Gastroesophageal sphincter (tissue), 4 donors: ENCODE results near the gene TMEM208. TPM values are rescaled to one million over a fixed set of nuclear protein-coding genes. Genes with fewer than 3 reads are reported as not detected.

Experiments used
- ATAC-seq: fragments of 150-250 bp; one replicate; pipeline ENCODE4 v1.9.1; 2016; ENCODE audit warnings: mild to moderate bottlenecking, moderate library complexity
- H3K27ac ChIP-seq, 4 donors: fragments of 200-600 bp; sonication (generic) in 3 of 4; 1 replicate in 3 of 4; 2 replicates in 1 of 4; pipeline ENCODE4 v1.5.1; 2016 to 2019
- H3K27me3 ChIP-seq: fragments of 200-600 bp; sonication (generic); one replicate; pipeline ENCODE4 v1.5.1; 2019
- H3K36me3 ChIP-seq, 2 donors: fragments of 200-600 bp; sonication (generic); one replicate each; pipeline ENCODE4 v1.5.1; 2019; ENCODE audit warnings: control low read depth in 1 of 2
- H3K4me1 ChIP-seq, 3 donors: fragments of 200-600 bp; sonication (generic); 1 replicate in 2 of 3; 2 replicates in 1 of 3; pipeline ENCODE4 v1.5.1; 2016 to 2019; ENCODE audit warnings: control low read depth in 2 of 3
- H3K4me3 ChIP-seq, 2 donors: fragments of 200-600 bp; sonication (generic); one replicate each; pipeline ENCODE4 v1.5.1; 2019; ENCODE audit warnings: mild to moderate bottlenecking in 1 of 2, moderate library complexity in 1 of 2
- H3K9me3 ChIP-seq, 3 donors: fragments of 200-600 bp; sonication (generic); one replicate each; pipeline ENCODE4 v1.5.1; 2017 to 2019; ENCODE audit warnings: control low read depth in 2 of 3
- CTCF ChIP-seq, 4 experiments: fragments of 200-600 bp in 2 of 4; fragments of 450-650 bp in 2 of 4; sonication (generic) in 1 of 4; IDR thresholded peaks; one replicate each; pipeline ENCODE4 v1.5.1; 2017 to 2019; ENCODE audit warnings: antibody characterized with exemption in 4 of 4, mild to moderate bottlenecking in 2 of 4, moderate library complexity in 2 of 4
- EP300 ChIP-seq: sonication (generic); formaldehyde crosslinking; IDR thresholded peaks from one replicate; pipeline ENCODE4 v1.6.1; 2017; ENCODE audit warnings: antibody characterized with exemption, mild to moderate bottlenecking
- POLR2A ChIP-seq, 2 donors: fragments of 450-650 bp; IDR thresholded peaks; one replicate each; pipeline ENCODE4 v1.6.1; 2017; ENCODE audit warnings: antibody characterized with exemption in 2 of 2, mild to moderate bottlenecking in 2 of 2, moderate library complexity in 1 of 2
- POLR2AphosphoS5 ChIP-seq: sonication (generic); formaldehyde crosslinking; IDR thresholded peaks from one replicate; pipeline ENCODE4 v1.6.1; 2017; ENCODE audit warnings: antibody characterized with exemption
- WGBS, 2 donors: methylation state at CpG; one replicate each; pipeline ENCODE4 v1.1.5; 2018; ENCODE audit warnings: low coverage in 1 of 2; 5-methylcytosine and 5-hydroxymethylcytosine counted together
- total RNA-seq, 4 donors: library from RNA; depleted of rRNA; stranded (reverse); fragments of >200 nt; gene quantifications; one replicate each; pipeline ENCODE4 v1.1.0, GENCODE V29; 2016

Gene TMEM208
- total RNA-seq, 4 donors from 2014 or later: 15.4 to 34.7 (median 30.7) TPM

- Histone ChIP-seq H3K36me3 (peaks cover 0 to 5% of the 10 kb centered on the region in 2 donors), H3K27me3 (no peaks in the 10 kb centered on the region), H3K9me3 (no peaks in the 10 kb centered on the region), H3K4me1 (peaks cover 0 to 88% (median 27%) of the 10 kb centered on the region in 3 donors), H3K27ac (peak overlapping the region in 3 of 4 donors; percentile 96 to 98 (median 97)), H3K4me3 (no peak overlapping the region)
- no peak for ATAC-seq
- no peak for TF ChIP-seq POLR2A (IDR thresholded peaks at IDR 0.05)
- TF ChIP-seq EP300: no peak
- TF ChIP-seq POLR2AphosphoS5: peak; percentile 81
- 13 to 21% methylated on average over 2 of the region's 2 CpGs for WGBS, 2 donors
Observed at GRCh38 chr16:67181346-67181745, 45.6 kb upstream of the TMEM208 start.

- no peak for ATAC-seq
- Histone ChIP-seq H3K9me3 (no peaks in the 10 kb centered on the region), H3K4me1 (peaks cover 0 to 82% (median 27%) of the 10 kb centered on the region in 3 donors), H3K4me3 (no peak overlapping the region), H3K27me3 (no peaks in the 10 kb centered on the region), H3K36me3 (no peaks in the 10 kb centered on the region), H3K27ac (peak overlapping the region in 3 of 4 donors; percentile 96 to 98 (median 97))
- no peak for TF ChIP-seq EP300
- TF ChIP-seq POLR2AphosphoS5: no peak
- TF ChIP-seq POLR2A (IDR thresholded peaks at IDR 0.05): no peak
- TF ChIP-seq CTCF (IDR thresholded peaks at IDR 0.05): no peak
- 73 to 87% methylated on average over 2 of the region's 2 CpGs for WGBS, 2 donors
Observed at GRCh38 chr16:67182288-67182687, 44.6 kb upstream of the TMEM208 start.

GRCh38 chr16:67183284-67183626 lies 43.7 kb upstream of the TMEM208 start:
- no peak for TF ChIP-seq EP300
- TF ChIP-seq CTCF (IDR thresholded peaks at IDR 0.05): no peak
- no peak for TF ChIP-seq POLR2AphosphoS5
- no peak for TF ChIP-seq POLR2A (IDR thresholded peaks at IDR 0.05)
- Histone ChIP-seq H3K4me3 (peak overlapping the region; percentile 64 to 80), H3K4me1 (peaks cover 0 to 72% (median 21%) of the 10 kb centered on the region in 3 donors), H3K36me3 (no peaks in the 10 kb centered on the region), H3K27me3 (no peaks in the 10 kb centered on the region), H3K27ac (peak overlapping the region in 3 of 4 donors; percentile 96 to 98 (median 97)), H3K9me3 (no peaks in the 10 kb centered on the region)
- no peak for ATAC-seq
- 9 to 40% methylated on average over 1 to 3 of the region's 11 CpGs for WGBS, 2 donors

- WGBS, 2 donors: 0% methylated on average over 5 of the region's 77 CpGs; no CpG with 5 or more reads in 1 of the 2 donors
- H3K4me1 ChIP-seq: peaks cover 0 to 66% (median 21%) of the 10 kb centered on the region in 3 donors
- no peaks in the 10 kb centered on the region for H3K9me3 ChIP-seq
- ATAC-seq: peak; percentile 95
- H3K4me3 ChIP-seq: peak within 1 kb of the TSS; percentile 64 to 80
- TF ChIP-seq CTCF (IDR thresholded peaks at IDR 0.05) (peak in 1 of 4 experiments; percentile 7), EP300 (no peak), POLR2AphosphoS5 (peak; percentile 68), POLR2A (IDR thresholded peaks at IDR 0.05) (peak; percentile 27 to 44)
- no peaks in the 10 kb centered on the region for H3K36me3 ChIP-seq
- H3K27me3 ChIP-seq: no peaks in the 10 kb centered on the region
- peak within 1 kb of the TSS; percentile 90 to 98 (median 96) for H3K27ac ChIP-seq
Observed at GRCh38 chr16:67183627-67184452, 43.1 kb upstream of the TMEM208 start, which contains the start of gene MATCAP1. MATCAP1 (minus strand) TSS chr16:67183963; CDS start chr16:67180610, 3,353 bp downstream.

GRCh38 chr16:67184453-67184994 lies 42.4 kb upstream of the TMEM208 start:
- Histone ChIP-seq H3K4me3 (peak overlapping the region; percentile 64 to 80), H3K9me3 (no peaks in the 10 kb centered on the region), H3K27me3 (no peaks in the 10 kb centered on the region), H3K27ac (peak overlapping the region; percentile 90 to 98 (median 96)), H3K36me3 (no peaks in the 10 kb centered on the region), H3K4me1 (peaks cover 0 to 59% (median 21%) of the 10 kb centered on the region in 3 donors)
- TF ChIP-seq EP300 (no peak), CTCF (IDR thresholded peaks at IDR 0.05) (peak in 1 of 4 experiments; percentile 7)
- ATAC-seq: no peak
- WGBS, 2 donors: 0% methylated on average over 3 of the region's 59 CpGs; no CpG with 5 or more reads in 1 of the 2 donors
